SK-N-SH treated with all-trans-retinoic acid at 6 μM for 48 hours (cell line): Measurements from ENCODE around the gene FOXL1.

Experiments used
- ATAC-seq: fragments of 200-7000 bp; cut with Tn5 transposase; 3 replicates; pipeline ENCODE4 v1.9.1; 2020; ENCODE audit warnings: mild to moderate bottlenecking, moderate library complexity
- ARNTL ChIP-seq: fragments of 450-650 bp; formaldehyde crosslinking; IDR thresholded peaks from 2 replicates; pipeline ENCODE4 v1.5.0; 2020; ENCODE audit warnings: low read depth, mild to moderate bottlenecking, moderate library complexity, borderline replicate concordance
- CSDC2 ChIP-seq: fragments of 250-450 bp; sonication (Bioruptor Pico); IDR thresholded peaks from 2 replicates; pipeline ENCODE4 v1.5.0; 2020; ENCODE audit warnings: mild to moderate bottlenecking, moderate library complexity
- ESRRG ChIP-seq: fragments of 250-450 bp; sonication (Bioruptor Pico); IDR thresholded peaks from 2 replicates; pipeline ENCODE4 v1.6.1; 2021; ENCODE audit warnings: mild to moderate bottlenecking
- GLIS3 ChIP-seq: fragments of 250-450 bp; sonication (Bioruptor Pico); IDR thresholded peaks from 2 replicates; pipeline ENCODE4 v1.5.0; 2020; ENCODE audit warnings: mild to moderate bottlenecking, moderate library complexity
- ISL1 ChIP-seq: fragments of 250-450 bp; sonication (Bioruptor Pico); IDR thresholded peaks from 2 replicates; pipeline ENCODE4 v2.1.2; 2022; ENCODE audit warnings: mild to moderate bottlenecking, moderate library complexity
- OSR1 ChIP-seq: fragments of 250-450 bp; sonication (Bioruptor Pico); IDR thresholded peaks from 2 replicates; pipeline ENCODE4 v1.8.0; 2022; ENCODE audit warnings: moderate library complexity, mild to moderate bottlenecking, inconsistent platforms
- PPARA ChIP-seq: fragments of 250-450 bp; sonication (Bioruptor Pico); IDR thresholded peaks from 2 replicates; pipeline ENCODE4 v1.5.0; 2020; ENCODE audit warnings: mild to moderate bottlenecking, borderline replicate concordance
- RARB ChIP-seq: fragments of 250-450 bp; sonication (Bioruptor Pico); IDR thresholded peaks from 2 replicates; pipeline ENCODE4 v1.8.0; 2021; ENCODE audit warnings: mild to moderate bottlenecking, moderate library complexity
- SNAI2 ChIP-seq: fragments of 250-450 bp; sonication (Bioruptor Pico); IDR thresholded peaks from 2 replicates; pipeline ENCODE4 v1.5.0; 2020; ENCODE audit warnings: mild to moderate bottlenecking, moderate library complexity
- TCF4 ChIP-seq: fragments of 250-450 bp; sonication (Bioruptor Pico); IDR thresholded peaks from 2 replicates; pipeline ENCODE4 v1.8.0; 2021; ENCODE audit warnings: mild to moderate bottlenecking, moderate library complexity, borderline replicate concordance
- ZC3H10 ChIP-seq: fragments of 250-450 bp; sonication (Bioruptor Pico); IDR thresholded peaks from 2 replicates; pipeline ENCODE4 v1.5.1; 2021; ENCODE audit warnings: mild to moderate bottlenecking, moderate library complexity
- ZFP3 ChIP-seq: fragments of 250-450 bp; sonication (Bioruptor Pico); IDR thresholded peaks from 2 replicates; pipeline ENCODE4 v1.5.0; 2020; ENCODE audit warnings: mild to moderate bottlenecking, moderate library complexity
- ZFP30 ChIP-seq: fragments of 450-650 bp; formaldehyde crosslinking; IDR thresholded peaks from 2 replicates; pipeline ENCODE4 v1.5.0; 2022; ENCODE audit warnings: mild to moderate bottlenecking, moderate library complexity
- ZNF70 ChIP-seq: fragments of 450-650 bp; formaldehyde crosslinking; IDR thresholded peaks from 2 replicates; pipeline ENCODE4 v1.5.0; 2020; ENCODE audit warnings: mild to moderate bottlenecking, moderate library complexity
- ZNF8 ChIP-seq: fragments of 450-650 bp; formaldehyde crosslinking; IDR thresholded peaks from 2 replicates; pipeline ENCODE4 v1.5.0; 2020; ENCODE audit warnings: mild to moderate bottlenecking, moderate library complexity
- TF ChIP-seq, protein P1 (sequence below): fragments of 250-450 bp; sonication (Bioruptor Pico); IDR thresholded peaks from 2 replicates; pipeline ENCODE4 v1.8.0; 2020; ENCODE audit warnings: mild to moderate bottlenecking, moderate library complexity, borderline replicate concordance
- TF ChIP-seq, protein P2 (sequence below): fragments of 250-450 bp; sonication (Bioruptor Pico); IDR thresholded peaks from 2 replicates; pipeline ENCODE4 v1.5.0; 2020; ENCODE audit warnings: mild to moderate bottlenecking, moderate library complexity
- TF ChIP-seq, protein P3 (sequence below): fragments of 250-450 bp; sonication (Bioruptor Pico); IDR thresholded peaks from 2 replicates; pipeline ENCODE4 v1.5.1; 2021; ENCODE audit warnings: mild to moderate bottlenecking, moderate library complexity
- TF ChIP-seq, protein P4 (sequence below): fragments of 250-450 bp; sonication (Bioruptor Pico); IDR thresholded peaks from 2 replicates; pipeline ENCODE4 v1.5.1; 2020; ENCODE audit warnings: low read depth, mild to moderate bottlenecking, moderate library complexity

FOXL1 gene

DNA sequence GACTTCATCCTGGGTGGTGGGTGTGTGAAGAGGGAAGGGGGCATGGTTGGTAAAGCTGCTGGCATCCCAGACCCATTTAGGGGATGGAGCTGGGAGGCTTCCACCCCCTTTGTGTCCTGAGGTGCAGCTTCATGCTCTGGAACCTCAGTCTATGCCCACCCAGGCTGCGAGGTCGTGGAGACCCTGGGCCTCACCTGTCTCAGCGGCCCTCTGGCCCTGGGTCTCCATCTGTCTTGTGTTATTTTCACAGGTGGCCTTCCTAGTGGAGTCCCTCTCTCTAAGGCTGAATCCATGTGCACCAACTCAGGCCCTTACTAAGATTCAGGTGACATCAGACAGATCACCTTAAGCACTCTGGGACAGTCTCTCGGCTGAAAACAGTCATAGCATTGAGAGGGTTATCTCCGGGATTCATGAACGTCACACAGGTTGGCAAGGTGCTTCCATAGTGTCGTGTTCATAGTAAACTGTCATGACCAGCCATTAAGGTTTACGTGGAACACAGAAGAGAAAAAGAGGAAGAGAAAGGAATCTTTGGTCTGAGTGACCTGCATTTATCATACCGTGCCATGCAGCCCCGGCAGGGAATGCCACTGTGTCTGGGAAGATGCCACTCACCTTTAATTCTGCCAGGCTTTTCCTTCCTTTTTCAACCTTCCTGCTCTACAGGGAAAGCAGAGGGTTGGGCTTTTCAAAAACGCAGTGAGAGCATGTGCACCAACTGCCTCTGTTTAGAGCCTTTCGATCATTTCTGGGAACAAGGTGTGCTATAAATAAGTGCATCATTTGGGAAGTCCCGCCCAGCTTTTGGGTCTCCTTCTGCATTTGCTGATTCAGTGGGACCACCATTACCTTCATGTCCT is 4.5 kb upstream of the FOXL1 start:
- TF ChIP-seq TCF4 (CRISPR knock-in tag) (no peak), ZFP3 (CRISPR knock-in tag) (no peak), ARNTL (CRISPR knock-in tag) (no peak), ISL1 (no peak), CSDC2 (CRISPR knock-in tag) (no peak), OSR1 (no peak)
- TF ChIP-seq, protein P1, sequence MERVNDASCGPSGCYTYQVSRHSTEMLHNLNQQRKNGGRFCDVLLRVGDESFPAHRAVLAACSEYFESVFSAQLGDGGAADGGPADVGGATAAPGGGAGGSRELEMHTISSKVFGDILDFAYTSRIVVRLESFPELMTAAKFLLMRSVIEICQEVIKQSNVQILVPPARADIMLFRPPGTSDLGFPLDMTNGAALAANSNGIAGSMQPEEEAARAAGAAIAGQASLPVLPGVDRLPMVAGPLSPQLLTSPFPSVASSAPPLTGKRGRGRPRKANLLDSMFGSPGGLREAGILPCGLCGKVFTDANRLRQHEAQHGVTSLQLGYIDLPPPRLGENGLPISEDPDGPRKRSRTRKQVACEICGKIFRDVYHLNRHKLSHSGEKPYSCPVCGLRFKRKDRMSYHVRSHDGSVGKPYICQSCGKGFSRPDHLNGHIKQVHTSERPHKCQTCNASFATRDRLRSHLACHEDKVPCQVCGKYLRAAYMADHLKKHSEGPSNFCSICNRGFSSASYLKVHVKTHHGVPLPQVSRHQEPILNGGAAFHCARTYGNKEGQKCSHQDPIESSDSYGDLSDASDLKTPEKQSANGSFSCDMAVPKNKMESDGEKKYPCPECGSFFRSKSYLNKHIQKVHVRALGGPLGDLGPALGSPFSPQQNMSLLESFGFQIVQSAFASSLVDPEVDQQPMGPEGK (CRISPR knock-in tag) = no peak
- TF ChIP-seq, protein P2, sequence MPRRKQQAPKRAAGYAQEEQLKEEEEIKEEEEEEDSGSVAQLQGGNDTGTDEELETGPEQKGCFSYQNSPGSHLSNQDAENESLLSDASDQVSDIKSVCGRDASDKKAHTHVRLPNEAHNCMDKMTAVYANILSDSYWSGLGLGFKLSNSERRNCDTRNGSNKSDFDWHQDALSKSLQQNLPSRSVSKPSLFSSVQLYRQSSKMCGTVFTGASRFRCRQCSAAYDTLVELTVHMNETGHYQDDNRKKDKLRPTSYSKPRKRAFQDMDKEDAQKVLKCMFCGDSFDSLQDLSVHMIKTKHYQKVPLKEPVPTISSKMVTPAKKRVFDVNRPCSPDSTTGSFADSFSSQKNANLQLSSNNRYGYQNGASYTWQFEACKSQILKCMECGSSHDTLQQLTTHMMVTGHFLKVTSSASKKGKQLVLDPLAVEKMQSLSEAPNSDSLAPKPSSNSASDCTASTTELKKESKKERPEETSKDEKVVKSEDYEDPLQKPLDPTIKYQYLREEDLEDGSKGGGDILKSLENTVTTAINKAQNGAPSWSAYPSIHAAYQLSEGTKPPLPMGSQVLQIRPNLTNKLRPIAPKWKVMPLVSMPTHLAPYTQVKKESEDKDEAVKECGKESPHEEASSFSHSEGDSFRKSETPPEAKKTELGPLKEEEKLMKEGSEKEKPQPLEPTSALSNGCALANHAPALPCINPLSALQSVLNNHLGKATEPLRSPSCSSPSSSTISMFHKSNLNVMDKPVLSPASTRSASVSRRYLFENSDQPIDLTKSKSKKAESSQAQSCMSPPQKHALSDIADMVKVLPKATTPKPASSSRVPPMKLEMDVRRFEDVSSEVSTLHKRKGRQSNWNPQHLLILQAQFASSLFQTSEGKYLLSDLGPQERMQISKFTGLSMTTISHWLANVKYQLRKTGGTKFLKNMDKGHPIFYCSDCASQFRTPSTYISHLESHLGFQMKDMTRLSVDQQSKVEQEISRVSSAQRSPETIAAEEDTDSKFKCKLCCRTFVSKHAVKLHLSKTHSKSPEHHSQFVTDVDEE (CRISPR knock-in tag) = no peak
- TF ChIP-seq, all 23 proteins: peak for 0
- ATAC-seq = no peak

DNA sequence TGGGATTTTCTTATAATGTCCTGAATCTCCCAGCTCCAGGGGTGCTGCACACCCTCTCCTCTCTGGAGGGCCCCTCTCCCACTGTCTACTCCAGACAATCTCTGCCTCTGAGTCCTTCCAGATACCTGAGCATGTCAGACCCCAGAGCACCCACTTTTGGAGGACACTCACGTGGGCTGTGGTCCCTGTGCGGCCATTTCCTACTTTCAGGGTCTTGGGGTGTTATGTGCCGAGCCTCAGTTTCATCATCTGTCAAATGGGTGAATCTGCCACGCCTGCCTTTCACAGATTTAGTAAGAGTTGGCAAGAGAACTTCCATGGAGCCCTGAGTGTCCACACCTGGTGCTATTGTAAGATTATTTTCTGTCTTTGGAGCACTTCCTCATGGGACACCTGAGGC is 3.7 kb upstream of the FOXL1 start:
- no peak for TF ChIP-seq TCF4 (CRISPR knock-in tag)
- no peak for TF ChIP-seq ARNTL (CRISPR knock-in tag)
- TF ChIP-seq GLIS3 = no peak
- TF ChIP-seq RARB (CRISPR knock-in tag) = no peak
- no peak for TF ChIP-seq ZFP3 (CRISPR knock-in tag)
- TF ChIP-seq, protein P1 (CRISPR knock-in tag) = no peak
- no peak for TF ChIP-seq SNAI2
- no peak for TF ChIP-seq ZFP30 (CRISPR knock-in tag)
- no peak for TF ChIP-seq PPARA (CRISPR knock-in tag)
- TF ChIP-seq, protein P3, sequence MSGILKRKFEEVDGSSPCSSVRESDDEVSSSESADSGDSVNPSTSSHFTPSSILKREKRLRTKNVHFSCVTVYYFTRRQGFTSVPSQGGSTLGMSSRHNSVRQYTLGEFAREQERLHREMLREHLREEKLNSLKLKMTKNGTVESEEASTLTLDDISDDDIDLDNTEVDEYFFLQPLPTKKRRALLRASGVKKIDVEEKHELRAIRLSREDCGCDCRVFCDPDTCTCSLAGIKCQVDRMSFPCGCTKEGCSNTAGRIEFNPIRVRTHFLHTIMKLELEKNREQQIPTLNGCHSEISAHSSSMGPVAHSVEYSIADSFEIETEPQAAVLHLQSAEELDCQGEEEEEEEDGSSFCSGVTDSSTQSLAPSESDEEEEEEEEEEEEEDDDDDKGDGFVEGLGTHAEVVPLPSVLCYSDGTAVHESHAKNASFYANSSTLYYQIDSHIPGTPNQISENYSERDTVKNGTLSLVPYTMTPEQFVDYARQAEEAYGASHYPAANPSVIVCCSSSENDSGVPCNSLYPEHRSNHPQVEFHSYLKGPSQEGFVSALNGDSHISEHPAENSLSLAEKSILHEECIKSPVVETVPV (CRISPR knock-in tag) = no peak
- no peak for TF ChIP-seq ESRRG (CRISPR knock-in tag)
- TF ChIP-seq CSDC2 (CRISPR knock-in tag) = no peak
- no peak for ATAC-seq

DNA sequence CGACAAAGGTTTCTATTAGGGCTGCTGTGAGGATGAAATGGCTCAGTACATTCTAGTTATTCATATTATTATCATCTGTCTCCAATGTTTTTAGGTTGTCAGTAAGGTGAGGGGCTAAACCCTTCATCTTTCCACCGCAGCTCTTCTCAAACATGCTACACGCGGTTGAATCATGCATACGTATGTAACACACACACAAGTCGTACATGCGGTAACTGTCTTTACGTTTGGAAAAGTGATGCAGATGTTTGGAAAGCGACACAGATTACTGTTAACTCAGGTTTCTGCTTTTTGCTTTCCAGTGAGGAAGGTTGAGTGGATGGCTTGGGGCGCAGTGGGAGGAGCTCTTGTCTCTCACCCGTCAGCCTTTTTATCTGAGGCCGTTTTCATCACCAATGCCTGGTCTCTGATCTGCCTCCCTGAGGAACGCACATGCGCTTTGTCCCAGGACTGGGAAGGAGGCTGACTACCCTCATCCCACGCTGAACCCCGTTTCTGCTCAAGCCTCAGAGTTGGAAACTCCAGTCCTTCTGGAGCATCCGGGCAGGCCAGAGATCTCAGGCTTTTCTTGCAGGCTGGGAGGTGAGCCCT is 3.2 kb upstream of the FOXL1 start:
- ATAC-seq = no peak
- TF ChIP-seq, protein P4, sequence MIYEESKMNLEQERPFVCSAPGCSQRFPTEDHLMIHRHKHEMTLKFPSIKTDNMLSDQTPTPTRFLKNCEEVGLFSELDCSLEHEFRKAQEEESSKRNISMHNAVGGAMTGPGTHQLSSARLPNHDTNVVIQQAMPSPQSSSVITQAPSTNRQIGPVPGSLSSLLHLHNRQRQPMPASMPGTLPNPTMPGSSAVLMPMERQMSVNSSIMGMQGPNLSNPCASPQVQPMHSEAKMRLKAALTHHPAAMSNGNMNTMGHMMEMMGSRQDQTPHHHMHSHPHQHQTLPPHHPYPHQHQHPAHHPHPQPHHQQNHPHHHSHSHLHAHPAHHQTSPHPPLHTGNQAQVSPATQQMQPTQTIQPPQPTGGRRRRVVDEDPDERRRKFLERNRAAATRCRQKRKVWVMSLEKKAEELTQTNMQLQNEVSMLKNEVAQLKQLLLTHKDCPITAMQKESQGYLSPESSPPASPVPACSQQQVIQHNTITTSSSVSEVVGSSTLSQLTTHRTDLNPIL (CRISPR knock-in tag) = no peak
- TF ChIP-seq CSDC2 (CRISPR knock-in tag) = no peak
- TF ChIP-seq ZFP3 (CRISPR knock-in tag) = no peak
- TF ChIP-seq PPARA (CRISPR knock-in tag) = no peak
- TF ChIP-seq ZNF70 (CRISPR knock-in tag) = no peak
- TF ChIP-seq ZNF8 (CRISPR knock-in tag) = no peak
- TF ChIP-seq, protein P1 (CRISPR knock-in tag) = no peak
- no peak for TF ChIP-seq GLIS3
- no peak for TF ChIP-seq RARB (CRISPR knock-in tag)
- no peak for TF ChIP-seq ESRRG (CRISPR knock-in tag)
- no peak for TF ChIP-seq SNAI2
- TF ChIP-seq ZC3H10 = no peak
- TF ChIP-seq ARNTL (CRISPR knock-in tag) = no peak
- no peak for TF ChIP-seq ISL1
- no peak for TF ChIP-seq ZFP30 (CRISPR knock-in tag)
- TF ChIP-seq OSR1 = no peak
- TF ChIP-seq, protein P3 (CRISPR knock-in tag) = no peak
